Suppressor macrophage (primary cell): ENCODE measurements around the gene IFIT3.

Source experiments
- DNase-seq, 4 experiments: peaks; one replicate each; pipeline ENCODE4 v3.0.0-alpha.2; 2020 to 2022

Gene IFIT3

DNA sequence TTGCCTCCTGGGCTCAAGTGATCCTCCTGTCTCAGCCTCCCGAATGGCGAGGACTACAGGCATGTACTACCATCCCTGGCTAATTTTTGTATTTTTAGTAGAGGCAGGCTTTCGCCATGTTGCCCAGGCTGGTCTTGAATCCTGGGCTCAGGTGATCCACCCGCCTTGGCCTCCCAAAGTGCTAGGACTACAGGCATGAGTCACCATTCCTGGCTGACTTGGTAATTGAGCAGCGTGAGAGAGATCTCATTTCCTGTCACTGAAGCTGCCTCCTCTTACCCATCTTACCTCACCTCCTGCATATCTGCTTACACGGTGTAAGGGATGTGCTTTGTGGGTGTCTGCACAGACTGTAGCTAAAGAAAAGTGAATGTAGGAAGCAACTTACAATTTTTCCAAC, 9.7 kb downstream of the IFIT3 start:
- peak in 1 of 4 experiments; percentile 31 for DNase-seq

DNA sequence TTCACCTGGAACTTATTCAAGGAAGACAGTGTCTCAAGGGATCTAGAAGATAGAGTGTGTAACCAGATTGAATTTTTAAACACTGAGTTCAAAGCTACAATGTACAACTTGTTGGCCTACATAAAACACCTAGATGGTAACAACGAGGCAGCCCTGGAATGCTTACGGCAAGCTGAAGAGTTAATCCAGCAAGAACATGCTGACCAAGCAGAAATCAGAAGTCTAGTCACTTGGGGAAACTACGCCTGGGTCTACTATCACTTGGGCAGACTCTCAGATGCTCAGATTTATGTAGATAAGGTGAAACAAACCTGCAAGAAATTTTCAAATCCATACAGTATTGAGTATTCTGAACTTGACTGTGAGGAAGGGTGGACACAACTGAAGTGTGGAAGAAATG, 10.9 kb downstream of the IFIT3 start:
- no peak for DNase-seq

DNA sequence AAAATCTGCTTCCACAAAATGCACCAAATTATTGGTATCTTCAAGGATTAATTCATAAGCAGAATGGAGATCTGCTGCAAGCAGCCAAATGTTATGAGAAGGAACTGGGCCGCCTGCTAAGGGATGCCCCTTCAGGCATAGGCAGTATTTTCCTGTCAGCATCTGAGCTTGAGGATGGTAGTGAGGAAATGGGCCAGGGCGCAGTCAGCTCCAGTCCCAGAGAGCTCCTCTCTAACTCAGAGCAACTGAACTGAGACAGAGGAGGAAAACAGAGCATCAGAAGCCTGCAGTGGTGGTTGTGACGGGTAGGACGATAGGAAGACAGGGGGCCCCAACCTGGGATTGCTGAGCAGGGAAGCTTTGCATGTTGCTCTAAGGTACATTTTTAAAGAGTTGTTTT, 12.1 kb downstream of the IFIT3 start:
- DNase-seq, result no peak

DNA sequence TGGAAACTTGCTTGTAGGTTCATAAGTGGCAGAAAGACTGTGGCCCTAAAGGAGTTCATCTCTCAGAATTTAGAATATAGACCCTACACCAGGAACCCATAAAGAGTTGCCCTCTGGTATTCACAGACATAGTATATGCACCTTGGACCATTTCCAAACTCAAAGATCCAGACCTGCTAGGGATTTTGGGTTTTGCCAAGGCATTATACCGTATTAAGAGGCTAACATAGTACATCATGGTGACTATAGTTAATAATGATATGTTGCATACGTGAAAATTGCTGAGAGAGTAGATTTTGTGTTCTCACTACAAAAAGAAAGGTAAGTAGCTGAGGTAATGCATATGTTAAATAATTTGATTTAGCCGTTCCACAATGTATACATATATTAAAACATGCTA, 13.9 kb downstream of the IFIT3 start:
- DNase-seq, result no peak

DNA sequence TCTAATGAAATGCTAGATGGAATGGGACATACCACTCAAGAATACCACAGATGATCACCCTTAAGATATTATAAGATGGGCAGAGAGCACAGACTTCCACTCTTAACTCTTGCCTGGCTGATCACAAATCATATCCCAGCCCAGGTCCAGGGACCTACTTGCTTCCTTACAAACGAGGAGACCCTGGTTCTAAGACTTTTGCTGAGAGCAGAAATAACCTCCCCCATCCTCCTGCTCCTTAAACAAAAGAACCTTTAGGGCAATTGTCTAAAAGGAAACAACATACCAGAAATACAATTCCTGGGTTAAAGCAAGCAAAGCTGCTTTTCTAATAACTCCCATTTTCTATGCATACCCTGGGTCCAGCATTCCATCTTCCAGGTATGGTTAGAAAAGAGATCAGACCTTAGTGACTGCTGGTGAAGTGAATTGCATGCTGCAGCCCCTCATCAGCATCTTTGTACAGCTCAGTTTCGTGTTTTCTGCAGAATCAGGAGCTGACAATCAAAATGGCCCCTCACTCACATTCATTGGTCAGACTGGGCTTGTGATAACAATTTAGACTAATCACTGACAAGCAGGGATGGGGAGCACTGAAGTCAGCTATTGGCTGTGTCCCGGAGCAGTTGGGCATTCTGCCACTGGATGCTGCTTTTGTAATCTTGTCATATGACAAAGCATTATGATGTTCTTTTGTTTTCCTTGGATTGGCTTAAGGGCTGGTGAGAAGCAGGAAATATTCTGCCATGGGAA, 14.6 kb downstream of the IFIT3 start:
- DNase-seq, result peak in 3 of 4 experiments; percentile 30 to 43 (median 38)

DNA sequence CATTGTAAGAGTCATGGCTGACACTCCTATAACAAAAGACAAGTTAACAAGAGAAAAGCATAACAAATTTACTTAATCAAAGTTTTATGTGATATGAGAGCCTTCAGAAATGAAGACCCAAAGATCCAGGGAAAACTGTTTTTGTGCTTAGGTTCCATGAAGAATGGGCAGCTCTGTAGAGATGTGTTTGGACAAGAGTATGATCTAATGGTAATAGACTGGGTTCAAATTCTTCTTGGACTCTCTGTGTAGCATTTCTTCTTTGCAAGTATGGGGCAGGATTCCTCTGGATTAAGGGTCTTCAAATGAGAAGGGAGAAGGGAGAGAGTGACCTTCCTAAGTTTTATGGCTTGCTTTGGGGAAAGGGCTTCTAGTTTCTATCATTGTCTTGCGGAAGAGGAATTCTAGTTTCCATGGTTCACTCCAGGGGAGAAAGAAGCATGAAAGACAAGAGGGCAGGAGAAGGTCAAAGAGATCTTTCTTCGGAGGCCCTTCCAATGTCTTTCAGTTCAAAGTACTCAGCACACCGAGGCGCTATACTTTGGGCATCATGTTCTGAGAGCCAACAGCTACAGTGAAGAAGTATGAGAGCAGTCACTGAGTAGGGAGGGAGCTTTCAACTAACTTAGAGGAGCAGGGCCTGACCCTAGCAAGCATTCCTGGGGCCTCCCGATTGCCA, 15.4 kb downstream of the IFIT3 start:
- no peak for DNase-seq

DNA sequence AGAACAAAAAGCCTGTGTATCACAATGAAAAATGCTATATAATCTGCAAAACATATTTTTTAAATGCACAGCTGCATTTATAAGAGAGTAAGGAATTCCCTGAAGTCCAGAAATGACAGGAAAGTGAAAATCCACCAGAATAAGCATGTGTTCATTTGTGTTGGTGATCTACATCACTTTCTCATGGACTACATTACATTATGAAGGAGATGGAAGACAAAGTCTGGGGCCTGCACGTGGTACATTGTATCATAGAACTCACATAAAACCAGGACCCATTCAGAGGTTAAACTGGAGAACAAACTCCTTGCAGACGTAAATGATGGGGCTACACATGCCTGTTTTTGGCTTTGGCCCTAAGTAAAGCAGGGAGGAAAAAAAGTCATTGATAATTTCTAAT, 16.4 kb downstream of the IFIT3 start:
- no peak for DNase-seq

DNA sequence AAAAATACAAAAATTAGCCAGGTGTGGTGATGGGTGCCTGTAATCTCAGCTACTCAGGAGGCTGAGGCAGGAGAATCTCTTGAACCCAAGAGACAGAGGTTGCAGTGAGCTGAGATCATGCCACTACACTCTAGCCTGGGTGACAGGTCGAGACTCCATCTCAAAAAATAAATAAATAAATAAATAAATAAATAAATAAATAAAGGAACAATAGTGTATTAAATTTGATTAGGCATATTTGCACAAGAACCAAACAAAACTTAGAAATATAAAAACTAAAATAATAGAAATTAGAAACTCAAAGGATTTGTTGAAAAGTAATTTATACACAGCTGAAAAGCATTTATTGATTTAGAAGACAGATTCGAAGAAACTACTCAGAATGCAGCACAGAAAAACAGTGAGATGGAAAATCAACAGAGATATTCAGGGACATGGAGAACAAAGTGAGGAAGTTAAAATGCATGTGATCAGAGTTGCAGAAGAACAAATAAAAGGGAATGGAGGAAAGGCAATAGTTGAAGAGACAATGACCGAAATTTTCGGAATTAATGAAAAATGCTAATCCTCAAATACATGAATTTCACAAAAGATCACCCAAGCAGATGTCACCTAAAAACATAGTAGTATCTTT, 17.7 kb downstream of the IFIT3 start:
- peak in 1 of 4 experiments; percentile 27 for DNase-seq

DNA sequence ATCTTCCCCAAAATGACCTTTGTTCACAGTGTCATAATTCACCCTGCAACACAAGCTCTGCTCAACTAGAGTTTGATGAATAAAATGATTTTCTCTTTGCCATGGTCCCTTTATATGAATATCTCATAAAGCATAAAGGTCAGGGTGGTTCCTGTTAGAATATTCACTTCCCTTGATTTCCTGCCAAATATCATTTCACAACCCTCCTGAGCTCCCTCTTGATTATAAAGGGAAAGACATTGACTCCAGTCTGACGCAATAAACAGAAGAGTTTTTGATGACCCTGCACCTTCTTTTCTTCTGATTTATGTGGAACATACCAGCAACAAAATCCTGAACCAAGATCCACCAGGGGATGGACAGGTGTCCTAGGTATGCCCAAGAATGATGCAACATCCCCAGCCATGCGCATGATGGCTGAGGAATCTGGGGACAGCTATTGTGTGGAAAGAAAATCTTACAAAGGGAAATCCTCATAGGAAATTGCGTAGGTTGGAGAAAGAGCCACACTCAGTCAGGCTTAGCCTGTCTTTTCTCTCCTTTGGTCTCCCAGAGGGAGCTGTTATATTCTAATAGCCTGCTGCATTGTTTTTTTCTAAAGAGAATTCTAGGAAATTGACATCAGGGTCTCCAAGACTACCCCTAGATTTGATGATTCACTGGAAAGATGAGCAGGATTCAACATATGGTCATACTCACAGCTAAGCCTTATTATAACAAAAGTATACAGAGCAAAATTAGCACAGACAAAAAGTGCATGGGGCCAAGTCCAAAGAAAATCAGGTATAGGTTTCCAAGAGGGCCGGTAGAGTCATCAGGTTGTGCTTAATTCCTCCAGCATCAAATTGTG, 18.8 kb downstream of the IFIT3 start:
- DNase-seq, result peak; percentile 66 to 93 (median 82)

DNA sequence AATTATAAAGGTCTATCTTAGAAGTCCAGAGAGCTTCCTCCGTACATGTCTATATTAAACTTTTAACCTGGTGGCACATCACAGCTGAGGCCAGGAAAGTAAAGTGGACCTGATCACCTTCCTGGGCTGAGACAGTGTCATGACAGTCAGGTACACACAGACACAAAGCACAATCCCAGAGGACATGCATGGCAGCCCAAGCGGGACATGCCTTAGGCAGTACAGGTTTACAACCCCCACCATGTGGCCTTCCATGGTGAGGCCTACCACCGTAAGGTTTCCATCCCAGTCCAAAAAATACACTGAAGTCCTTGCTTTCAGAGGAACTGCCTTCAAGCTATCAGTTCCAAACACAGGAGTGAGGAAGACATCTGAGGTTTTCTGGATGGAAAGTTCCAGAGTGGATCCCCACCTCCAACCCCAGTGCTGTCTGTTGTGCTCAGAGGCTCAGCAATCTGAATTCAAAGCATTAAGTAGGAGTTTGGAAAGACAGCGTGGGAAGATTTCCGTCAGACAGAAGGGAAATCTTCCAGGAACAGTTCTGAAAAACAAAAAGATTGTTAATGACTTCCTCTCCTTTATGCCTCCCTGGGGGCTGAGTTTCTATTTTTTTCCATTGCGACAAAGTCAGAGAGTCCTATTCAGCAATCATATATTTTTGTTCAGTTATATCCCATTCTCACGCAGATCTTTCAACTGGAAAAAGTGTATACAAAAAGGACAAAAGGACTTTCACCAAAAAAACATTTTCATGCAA, 20.1 kb downstream of the IFIT3 start:
- DNase-seq, result peak in 3 of 4 experiments; percentile 43 to 74 (median 59)

DNA sequence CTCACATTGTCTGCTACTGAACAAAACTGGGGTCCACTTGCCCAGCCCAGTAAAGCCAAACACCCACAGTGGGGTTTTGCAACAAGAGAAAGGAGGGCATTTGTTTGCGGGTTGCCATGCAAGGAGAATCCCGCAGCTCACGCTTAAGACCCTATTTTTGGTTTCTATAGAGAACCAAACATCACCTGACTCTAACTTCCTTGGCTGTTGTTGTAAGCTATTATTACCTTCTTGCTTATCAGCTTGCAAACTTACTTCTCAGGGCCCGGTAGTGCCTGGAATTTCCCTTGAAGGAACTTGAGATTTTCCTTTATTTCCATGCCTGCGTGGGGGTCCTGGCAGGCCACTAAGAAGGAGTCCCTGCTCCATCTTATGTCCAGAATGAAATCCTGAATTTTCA, 20.7 kb downstream of the IFIT3 start:
- peak in 2 of 4 experiments; percentile 7 to 30 for DNase-seq

DNA sequence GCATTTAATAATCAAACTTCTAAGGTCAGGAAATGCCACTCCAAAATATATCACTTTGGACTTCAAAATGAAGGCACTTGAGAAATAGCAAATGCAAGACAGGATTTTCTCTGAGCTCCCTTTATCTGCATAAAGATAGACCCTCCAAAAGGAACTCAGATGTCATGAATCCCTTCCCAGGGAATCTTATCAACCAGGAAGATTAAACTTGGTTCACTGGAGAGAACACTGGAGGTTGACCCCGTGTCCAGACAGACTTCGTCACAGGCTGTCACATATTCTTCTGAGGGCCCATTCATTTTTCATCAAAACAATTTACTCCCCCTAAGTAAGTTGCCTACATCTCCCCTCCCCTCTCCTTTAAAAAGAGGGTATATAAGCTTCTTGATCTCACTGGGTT, 21.2 kb downstream of the IFIT3 start:
- no peak for DNase-seq

DNA sequence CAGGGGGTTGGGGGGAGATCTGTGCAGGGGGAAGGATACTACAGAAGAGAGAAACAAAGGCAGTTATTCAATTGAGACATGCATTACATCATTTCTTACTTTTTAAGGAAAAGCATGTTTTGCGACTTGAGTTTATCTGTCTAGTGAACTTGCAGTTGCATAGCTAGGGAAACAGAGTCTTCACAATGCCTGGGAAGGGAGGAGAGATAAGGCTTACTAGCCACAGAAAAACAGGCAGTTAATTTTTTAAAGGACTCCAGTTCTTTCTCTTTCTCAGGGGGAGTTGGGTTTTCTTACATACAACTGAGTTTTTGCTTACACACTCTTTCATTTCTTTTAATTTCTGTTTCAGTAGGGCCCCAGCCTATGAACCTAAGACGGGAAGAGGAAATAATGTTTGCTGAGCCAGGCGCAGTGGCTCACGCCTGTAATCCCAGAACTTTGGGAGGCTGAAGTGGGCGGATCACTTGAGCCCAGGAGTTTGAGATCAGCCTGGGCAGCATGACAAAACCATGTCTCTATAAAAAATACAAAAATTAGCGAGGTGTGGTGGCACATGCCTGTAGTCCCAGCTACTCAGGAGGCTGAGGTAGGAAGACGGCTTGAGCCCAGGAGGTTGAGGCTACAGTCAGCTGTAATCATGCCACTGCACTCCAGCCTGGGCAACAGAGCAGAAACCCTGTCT, 23.0 kb downstream of the IFIT3 start:
- peak; percentile 36 to 75 (median 64) for DNase-seq

DNA sequence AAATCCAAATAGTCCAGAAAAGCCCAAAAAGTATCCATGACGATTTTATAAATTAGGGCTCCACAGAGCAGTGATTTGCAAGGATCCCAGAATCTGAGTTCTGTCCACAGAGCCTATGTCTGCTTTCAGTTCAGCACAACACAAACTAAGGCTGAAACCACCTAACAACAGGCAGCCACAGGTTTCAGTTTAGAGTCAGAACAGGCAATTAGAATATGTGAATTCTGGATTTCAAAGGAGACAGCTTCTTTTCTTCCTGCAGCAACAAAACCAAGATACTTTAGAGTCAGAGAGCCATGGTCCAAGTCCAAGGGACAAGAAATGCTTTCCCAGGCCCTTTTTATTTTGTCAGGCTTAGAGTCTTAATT, 23.6 kb downstream of the IFIT3 start:
- DNase-seq, result no peak

DNA sequence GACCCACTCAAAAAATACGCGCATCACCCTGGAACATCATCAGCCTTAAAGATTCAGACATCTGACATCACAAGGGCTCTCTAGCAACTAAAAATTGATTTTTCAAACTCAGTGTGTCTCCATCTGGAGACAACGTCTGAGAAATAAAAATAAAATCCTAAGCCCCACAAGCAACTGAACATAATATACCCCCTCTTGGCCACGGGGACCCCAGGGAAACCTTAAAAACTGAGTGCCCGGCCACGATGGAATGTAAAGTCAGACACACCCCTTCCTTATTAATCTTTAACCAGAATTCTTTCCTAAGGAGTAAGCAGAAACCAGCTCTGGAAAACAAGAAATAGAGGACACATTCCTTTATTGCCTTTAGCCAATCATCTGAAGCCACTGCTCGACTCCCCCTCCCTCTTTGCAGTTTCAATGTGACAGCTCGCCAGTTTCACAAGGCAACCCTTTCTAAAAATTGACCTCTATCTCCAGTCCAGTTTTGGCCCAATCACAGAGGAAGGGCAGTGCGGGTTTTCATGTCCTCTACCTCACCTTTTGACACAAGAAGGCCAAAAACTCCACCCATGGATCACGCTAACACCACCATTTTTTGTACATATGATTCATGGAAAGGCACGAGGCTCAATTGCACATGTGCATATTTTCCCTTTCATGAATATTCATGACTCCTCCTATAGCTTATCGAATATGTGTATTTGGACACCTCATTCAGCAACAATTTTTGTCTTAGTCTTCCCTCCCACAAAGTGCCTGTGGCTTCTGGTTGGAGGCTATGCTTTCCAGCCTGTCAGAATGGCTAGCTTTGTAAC, 24.2 kb downstream of the IFIT3 start:
- no peak for DNase-seq

DNA sequence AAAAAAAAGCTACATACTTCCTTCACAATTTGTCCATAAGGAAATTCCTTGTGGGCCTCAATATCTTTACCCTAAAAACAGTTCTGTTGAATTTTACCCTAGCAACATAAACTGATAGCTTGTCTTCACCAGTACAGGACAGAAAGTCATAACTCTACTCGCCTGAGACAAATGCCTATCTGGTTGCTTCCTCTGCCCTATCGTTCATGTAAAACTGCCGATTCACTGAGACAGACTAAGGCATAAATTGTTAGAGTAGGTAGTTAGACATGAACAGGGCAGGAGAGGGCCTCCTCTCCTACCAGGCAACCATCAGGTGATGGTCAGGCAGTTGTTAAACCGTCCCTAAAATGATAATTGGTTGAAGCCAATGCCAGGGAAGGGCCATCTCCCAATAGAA, 25.0 kb downstream of the IFIT3 start:
- no peak for DNase-seq

DNA sequence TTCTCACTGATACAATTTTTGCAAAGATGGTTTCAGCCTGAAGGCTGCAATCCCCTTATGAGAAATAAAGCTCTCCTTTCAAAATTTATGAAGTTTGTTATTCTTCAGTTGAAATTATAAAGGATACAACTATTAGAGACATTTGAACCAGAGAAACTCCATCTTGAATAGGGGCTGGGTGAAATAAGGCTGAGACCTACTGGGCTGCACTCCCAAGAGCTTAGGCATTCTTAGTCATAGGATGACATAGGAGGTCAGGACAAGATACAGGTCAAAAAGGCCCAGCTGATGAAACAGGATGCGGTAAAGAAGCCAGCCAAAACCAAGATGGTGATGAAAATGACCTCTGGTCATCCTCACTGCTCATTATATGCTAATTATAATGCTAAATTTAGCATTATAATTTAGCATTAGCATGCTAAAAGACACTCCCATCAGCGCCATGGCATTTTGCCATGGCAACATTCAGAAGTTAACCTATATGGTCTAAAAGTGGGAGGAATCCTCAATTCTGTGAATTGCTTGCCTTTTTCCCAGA, 27.7 kb downstream of the IFIT3 start:
- no peak for DNase-seq

DNA sequence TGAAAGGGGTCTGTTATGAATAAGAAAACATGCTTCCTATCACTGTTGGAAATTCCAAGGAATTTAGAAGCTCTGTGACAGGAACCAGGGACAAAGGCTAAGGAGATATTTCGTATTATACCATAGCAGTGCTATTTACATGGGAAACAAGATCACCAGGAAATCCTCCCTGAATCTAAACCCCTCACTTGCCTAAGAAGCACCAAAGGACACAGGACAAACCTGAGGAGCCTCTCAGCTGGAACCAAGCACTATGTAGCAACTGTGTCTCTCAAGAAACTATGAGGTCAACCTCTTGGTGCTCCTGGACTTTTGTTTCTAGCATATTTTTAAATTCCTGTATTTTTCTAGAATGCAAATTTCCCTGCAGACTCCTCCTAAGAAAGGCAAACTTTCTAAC, 29.3 kb downstream of the IFIT3 start:
- no peak for DNase-seq

DNA sequence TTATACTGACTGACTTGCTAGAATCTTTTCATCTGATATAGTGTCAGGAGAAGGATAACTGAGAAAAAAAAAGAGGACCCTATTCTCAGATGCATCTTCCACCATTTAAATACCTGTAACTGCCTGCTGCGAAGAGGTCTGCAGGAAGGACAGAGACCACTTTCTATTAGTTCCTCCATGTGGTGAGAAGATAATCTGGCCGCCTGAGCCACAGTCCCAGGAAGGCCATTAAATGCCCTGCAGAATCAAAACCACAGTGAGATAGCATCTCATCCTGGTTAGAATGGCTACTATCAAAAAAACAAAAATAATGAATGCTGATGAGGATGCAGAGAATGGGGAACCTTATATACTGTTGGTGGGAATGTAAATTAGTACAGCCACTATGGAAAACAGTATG, 30.2 kb downstream of the IFIT3 start:
- no peak for DNase-seq

DNA sequence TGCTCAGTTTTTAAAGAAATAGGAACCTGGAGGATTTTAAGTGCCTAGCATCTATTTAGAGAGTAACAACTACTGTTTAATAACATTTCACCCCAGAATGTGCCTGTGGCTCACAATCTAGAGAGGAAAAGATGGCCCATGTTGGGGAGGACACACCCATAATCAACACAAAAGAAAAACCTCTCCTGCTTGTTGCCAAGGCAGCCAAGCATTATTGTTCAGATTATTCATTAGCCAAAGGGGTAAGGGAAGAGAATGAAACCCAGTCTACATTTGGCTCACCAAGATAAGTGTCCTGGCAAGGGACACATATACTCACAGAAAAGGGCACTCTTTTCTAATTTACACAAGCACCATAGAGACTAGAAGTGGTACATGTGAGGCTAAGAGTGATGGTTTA, 32.4 kb downstream of the IFIT3 start:
- no peak for DNase-seq
